Skin epidermis (tissue), 12 donors: ENCODE measurements around the gene TANC1.

Experiments used
- H3K27ac ChIP-seq, 21 experiments: fragments of 200-600 bp; sonication (generic) in 11 of 21; one replicate each; pipeline ENCODE4 v1.5.0; 2020; ENCODE audit warnings: mild to moderate bottlenecking in 3 of 21, inconsistent platforms in 2 of 21, moderate library complexity in 2 of 21
- H3K4me3 ChIP-seq, 7 experiments: fragments of 200-600 bp; sonication (generic) in 2 of 7; one replicate each; pipeline ENCODE4 v1.5.0; 2020; ENCODE audit warnings: inconsistent platforms in 2 of 7, mild to moderate bottlenecking in 2 of 7, moderate library complexity in 1 of 7

The TANC1 gene

DNA sequence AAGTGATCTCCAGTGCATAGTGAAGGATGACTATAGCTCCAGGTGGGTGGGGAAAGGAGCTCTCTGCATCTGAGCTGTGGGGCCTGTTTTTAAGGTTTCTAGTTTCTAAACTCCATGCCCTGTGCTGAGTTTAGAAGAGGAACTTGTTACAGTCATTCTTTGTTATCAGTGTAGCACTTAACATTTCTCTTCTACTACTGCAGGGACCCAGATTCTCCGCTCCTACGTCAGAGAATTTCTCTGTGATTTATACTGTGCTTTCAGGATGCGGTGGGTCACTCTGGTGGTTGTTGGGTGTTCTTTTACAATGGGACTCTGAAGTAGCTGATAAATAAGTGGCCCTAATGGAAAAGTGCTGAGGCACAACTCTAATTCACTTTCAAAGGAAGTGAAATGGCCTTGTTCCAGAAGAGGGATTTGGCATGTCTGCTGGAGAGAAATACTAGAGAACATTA lies 196.0 kb downstream of the TANC1 start:
- Histone ChIP-seq H3K27ac (peak overlapping the region in 2 of 21 experiments; percentile 7 to 13), H3K4me3 (no peak overlapping the region)

- no peak overlapping the region for H3K4me3 ChIP-seq
- H3K27ac ChIP-seq = peak overlapping the region in 1 of 21 experiments; percentile 7
Observed at GRCh38 chr2:159165048-159165447, 196.6 kb downstream of the TANC1 start.

GRCh38 chr2:159168707-159169106 lies 200.3 kb downstream of the TANC1 start:
- no peak overlapping the region for H3K4me3 ChIP-seq
- H3K27ac ChIP-seq = peak overlapping the region in 1 of 21 experiments; percentile 31

DNA sequence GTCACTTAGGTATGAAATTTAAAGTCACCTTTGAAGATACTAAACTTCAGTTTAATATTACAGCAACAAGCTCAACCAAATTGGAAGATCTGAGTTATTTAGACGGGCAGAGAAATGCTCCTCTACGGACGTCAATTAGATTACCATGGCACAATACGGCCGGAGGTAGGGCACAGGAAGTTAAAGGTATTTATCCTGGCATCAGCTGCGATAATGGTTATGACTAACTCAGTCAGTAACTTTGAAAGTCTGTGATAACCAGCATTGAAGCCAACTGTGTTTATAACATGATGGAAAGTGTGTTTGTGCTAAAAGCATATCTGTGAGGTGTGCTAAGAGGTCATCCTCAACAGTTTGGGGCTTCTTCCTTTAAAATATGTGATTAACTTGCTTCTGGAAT lies 200.7 kb downstream of the TANC1 start:
- H3K4me3 ChIP-seq = no peak overlapping the region
- H3K27ac ChIP-seq = peak overlapping the region in 1 of 21 experiments; percentile 31

DNA sequence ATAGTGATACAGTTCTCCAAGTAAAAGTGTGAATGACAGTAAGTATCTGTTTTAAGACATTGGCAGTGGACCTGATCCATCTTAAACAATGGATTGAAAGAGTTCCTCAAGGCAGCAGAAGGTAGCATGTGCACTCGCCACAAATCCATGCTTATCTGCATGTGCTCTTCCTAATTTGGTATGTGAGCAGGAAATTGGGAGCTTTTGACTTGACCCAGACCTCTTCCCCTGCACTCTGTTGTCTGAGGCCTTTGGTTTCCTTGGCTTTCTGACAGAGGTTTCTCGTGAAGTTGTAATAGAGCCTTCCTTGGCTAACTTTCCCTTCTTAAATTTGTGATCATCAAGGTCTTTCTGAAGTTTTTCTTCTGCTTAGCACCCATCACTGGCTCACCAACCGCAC lies 204.0 kb downstream of the TANC1 start:
- Histone ChIP-seq H3K27ac (no peak overlapping the region), H3K4me3 (no peak overlapping the region)

DNA sequence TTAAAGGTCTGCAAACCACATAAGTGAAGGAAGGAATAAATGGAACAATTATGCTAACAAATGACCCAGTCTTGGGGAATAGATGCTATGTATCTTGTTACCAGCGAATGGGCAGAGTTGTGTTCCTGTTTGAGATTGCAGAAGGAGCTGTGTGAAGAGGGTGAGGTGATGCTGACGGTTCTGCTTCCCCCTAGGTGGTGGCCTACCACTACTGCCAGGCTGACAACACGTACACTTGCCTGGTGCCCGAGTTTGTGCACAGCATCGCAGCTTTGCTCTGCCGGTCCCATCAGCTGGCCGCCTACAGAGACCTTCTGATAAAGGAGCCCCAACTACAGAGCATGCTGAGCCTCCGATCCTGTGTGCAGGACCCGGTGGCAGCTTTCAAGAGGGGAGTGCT lies 206.3 kb downstream of the TANC1 start:
- no peak overlapping the region for H3K27ac ChIP-seq
- no peak overlapping the region for H3K4me3 ChIP-seq

- H3K4me3 ChIP-seq = no peak overlapping the region
- H3K27ac ChIP-seq = no peak overlapping the region
Observed at GRCh38 chr2:159175182-159175581, 206.7 kb downstream of the TANC1 start.

DNA sequence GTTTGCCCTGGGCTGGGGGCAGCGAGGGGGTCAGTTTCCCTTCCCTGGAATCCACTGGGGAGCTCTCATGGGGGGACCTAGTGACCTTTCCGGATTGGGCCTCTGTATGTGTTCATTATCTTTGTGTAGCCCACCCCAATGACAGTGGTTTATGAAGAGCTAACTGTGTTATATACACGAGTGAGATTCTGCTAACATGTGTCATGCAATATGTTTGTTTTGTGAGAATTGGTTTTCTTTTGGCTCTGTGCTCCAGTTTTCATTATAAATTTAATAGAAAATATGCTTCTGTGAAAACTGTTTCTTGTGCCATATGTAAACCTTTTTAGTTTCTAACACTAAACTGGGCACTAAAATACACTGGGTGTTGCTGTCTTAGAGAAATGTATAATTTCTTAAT lies 207.5 kb downstream of the TANC1 start:
- H3K27ac ChIP-seq = no peak overlapping the region
- no peak overlapping the region for H3K4me3 ChIP-seq

GRCh38 chr2:159176555-159176954 lies 208.1 kb downstream of the TANC1 start:
- no peak overlapping the region for H3K27ac ChIP-seq

GRCh38 chr2:159177357-159177756 lies 208.9 kb downstream of the TANC1 start:
- Histone ChIP-seq H3K4me3 (no peak overlapping the region), H3K27ac (no peak overlapping the region)

More at GRCh38 chr2:159176555-159176954, 208.1 kb downstream of the TANC1 start:
- H3K4me3 ChIP-seq = no peak overlapping the region

DNA sequence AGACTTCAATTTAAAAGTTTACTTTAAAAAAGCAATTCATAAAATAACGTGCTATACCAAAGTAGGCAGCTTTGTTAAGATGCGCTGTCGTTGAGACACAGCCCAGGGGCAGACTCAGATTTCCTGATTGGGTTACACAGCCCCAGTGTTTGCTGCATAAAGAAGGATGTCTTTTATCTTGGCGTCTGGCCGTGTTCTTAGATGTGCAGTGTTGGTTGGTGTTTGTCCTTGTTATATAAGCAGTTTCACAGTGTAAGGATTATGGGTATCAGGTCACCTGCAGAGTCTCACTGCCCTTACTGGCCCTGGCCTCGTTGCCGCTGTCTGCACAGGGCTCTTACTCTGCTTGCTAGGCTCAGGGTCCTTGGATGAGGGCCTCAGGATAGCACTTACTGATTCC lies 209.5 kb downstream of the TANC1 start:
- H3K27ac ChIP-seq = no peak overlapping the region
- H3K4me3 ChIP-seq = no peak overlapping the region

- Histone ChIP-seq H3K4me3 (no peak overlapping the region), H3K27ac (no peak overlapping the region)
Observed at GRCh38 chr2:159179096-159179495, 210.7 kb downstream of the TANC1 start.

DNA sequence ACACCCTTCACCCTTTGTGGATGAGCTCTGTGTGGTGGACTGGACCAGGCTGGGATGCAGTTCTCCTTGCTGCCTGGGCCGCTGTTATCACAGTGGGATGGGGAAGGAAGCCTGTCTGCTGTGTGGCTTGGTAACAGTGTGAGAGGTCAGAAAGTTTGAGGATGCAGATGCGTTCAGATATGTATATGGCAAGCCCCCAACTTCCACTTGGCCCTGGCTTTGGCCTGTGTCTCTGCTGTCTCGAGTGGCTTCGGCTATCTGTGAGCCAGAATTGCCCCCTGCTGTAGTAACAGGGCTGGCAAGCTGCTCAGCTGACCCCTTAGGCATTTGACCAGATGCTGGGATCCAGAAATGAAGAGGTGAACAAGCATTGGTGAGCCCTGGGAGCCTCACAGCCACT lies 211.3 kb downstream of the TANC1 start:
- Histone ChIP-seq H3K27ac (no peak overlapping the region), H3K4me3 (no peak overlapping the region)

DNA sequence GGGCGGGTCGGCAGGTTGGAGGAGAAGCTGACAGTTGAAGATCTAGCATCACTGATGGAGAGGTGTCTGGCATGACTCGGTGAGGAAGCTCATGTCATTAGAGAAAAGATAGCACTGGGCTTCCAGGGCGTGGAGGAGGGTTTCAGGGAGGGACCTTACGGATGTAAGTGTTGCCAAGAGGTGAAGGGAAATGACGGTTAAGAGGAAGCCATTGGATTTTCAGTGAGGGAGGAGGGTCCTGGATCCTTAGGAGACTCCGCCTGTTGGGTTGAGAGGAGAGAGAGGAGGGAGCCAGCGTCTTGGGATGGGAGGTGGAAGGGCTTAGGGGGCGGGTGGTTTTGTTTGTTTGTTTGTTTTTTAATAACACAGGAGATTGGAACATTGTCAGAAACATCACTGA lies 214.9 kb downstream of the TANC1 start:
- H3K4me3 ChIP-seq = no peak overlapping the region
- peak overlapping the region in 5 of 21 experiments; percentile 3 to 63 (median 29) for H3K27ac ChIP-seq

DNA sequence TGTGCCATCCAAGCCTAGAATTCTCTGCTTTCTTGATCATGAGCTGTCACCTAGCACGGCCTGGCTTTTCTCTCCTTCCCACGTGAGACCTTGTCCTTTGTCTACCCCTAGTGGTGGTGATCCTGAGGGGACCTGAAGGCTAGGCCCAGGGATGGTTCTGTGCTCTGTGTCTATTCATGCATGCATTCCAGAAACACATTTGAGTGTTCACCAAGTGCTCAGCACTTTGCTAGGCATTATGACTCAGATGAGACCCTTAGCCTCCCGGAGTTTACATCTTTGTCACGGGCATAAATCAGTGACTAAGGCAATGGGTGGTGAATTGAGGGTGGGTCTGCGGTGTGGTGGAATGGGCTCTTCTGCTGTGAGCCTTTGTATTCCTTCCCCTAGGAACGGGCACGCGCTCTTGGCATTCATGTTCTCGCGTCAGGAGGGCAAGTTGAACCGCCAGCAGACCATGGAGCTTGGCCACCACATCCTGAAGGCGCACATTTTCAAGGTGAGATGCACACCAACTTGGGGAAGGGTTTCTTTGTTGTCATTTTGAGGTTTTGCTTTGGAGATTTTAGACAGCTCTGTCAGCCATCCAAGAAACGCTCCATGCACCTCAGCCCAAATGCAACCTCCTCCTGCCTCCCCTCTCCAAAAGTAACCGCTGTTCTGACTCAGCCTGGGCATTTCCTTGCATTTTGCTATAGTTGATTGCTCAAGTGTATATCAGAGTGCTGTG lies 217.1 kb downstream of the TANC1 start:
- Histone ChIP-seq H3K27ac (peak overlapping the region in 1 of 21 experiments; percentile 13), H3K4me3 (no peak overlapping the region)

DNA sequence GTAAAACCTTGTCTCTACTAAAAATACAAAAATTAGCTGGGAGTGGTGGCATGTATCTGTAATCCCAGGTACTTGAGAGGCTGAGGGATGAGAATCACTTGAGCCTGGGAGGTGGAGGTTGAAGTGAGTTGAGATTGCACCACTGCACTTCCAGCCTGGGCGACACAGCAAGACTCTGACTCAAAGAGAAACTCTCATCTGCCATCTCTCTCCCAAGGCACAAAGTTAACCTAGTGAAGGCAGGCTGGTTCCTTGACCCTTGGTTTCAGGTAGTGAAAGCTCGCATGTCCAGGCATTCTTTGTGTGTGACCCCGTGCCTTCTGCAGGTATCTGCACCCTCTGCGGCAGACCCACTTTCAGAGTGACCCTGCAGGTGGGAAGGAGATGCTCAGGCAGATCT lies 218.0 kb downstream of the TANC1 start:
- peak overlapping the region in 1 of 21 experiments; percentile 29 for H3K27ac ChIP-seq
- no peak overlapping the region for H3K4me3 ChIP-seq

- no peak overlapping the region for H3K4me3 ChIP-seq
- H3K27ac ChIP-seq = peak overlapping the region in 3 of 21 experiments; percentile 20 to 29 (median 27)
Observed at GRCh38 chr2:159187106-159187505, 218.7 kb downstream of the TANC1 start.

GRCh38 chr2:159188449-159188848 lies 220.0 kb downstream of the TANC1 start:
- Histone ChIP-seq H3K4me3 (no peak overlapping the region), H3K27ac (peak overlapping the region in 2 of 21 experiments; percentile 36 to 41)

GRCh38 chr2:159192371-159192918 lies 224.0 kb downstream of the TANC1 start:
- Histone ChIP-seq H3K27ac (no peak overlapping the region), H3K4me3 (no peak overlapping the region)

GRCh38 chr2:159193791-159194190 lies 225.4 kb downstream of the TANC1 start:
- Histone ChIP-seq H3K27ac (no peak overlapping the region), H3K4me3 (no peak overlapping the region)

DNA sequence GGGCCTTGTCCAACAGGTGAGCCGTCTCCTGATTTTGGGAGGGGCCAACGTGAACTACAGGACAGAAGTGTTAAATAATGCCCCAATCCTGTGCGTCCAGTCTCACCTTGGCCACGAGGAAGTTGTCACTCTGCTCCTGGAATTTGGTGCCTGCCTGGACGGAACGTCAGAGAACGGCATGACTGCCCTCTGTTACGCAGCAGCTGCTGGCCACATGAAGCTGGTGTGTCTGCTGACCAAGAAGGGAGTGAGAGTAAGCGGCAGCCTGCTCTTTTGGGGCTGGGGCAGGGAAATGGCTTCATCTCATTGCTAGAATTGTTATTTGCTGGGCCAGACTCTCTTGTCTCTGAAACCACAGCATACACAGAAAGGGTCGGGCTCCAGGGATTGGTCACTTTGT lies 225.8 kb downstream of the TANC1 start:
- H3K27ac ChIP-seq = no peak overlapping the region
- no peak overlapping the region for H3K4me3 ChIP-seq
